PFSK-1 (cell line): ENCODE results near the gene GSG1L.

Source experiments
- POLR2AphosphoS5 ChIP-seq: IDR thresholded peaks from 2 replicates; pipeline ENCODE4 v1.6.1; 2012; ENCODE audit warnings: low read depth, mild to moderate bottlenecking, control low read depth, low read length, moderate library complexity
- SIN3A ChIP-seq: IDR thresholded peaks from 2 replicates; pipeline ENCODE4 v1.6.1; 2012; ENCODE audit warnings: mild to moderate bottlenecking, low read length, moderate library complexity, borderline replicate concordance; ENCODE audit not compliant: insufficient read depth

DNA sequence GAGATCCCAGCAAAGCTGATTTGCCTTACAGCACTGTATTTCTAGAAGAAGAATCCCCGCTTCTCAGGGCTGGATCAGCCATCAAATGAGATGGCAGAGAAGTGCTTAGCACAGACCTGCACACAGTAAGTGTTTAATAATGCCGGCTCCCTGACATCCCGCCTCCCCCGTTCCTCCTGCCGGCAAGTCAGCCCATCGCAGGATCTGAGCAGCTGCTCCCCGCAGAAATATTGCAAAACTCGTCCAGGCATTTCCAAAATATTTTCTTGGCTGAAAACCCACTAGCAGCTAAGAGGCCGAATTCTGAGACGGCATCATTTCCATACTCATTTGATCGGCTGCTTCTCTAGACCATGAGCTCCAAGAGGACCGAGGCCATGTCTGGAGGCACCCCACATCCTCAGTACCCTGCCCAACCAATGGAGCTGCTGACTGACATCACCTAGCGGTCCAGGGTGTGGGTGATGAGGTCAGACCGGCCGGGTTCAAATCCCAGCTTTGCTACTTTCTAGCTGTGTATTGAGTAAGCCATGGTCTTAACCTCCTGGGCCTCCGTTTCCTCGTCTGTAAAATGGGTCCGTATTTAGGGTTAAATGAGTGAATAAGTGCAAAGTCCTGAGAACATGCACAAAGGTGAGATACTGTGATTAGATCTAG lies 262.1 kb downstream of the GSG1L start:
- TF ChIP-seq POLR2AphosphoS5 (no peak), SIN3A (no peak)
